NCI-H774 (cell line): Measurements from ENCODE around the gene ALDH3A2.

Experiments
- DNase-seq: peaks from one replicate; lab custom pipeline; 2025; lab: John Stamatoyannopoulos, UW

The ALDH3A2 gene

GRCh38 chr17:19714542-19715411 lies 66.2 kb downstream of the ALDH3A2 start:
- no peak for DNase-seq

- DNase-seq: no peak
Measured at GRCh38 chr17:19716108-19717030, 67.8 kb downstream of the ALDH3A2 start, which contains the start of gene SLC47A2. SLC47A2 (minus strand) TSS chr17:19716584; CDS start chr17:19716555, 29 bp downstream.

GRCh38 chr17:19717031-19717360 lies 68.4 kb downstream of the ALDH3A2 start:
- no peak for DNase-seq

- DNase-seq: no peak
Measured at GRCh38 chr17:19717411-19717908, 68.9 kb downstream of the ALDH3A2 start.

GRCh38 chr17:19718041-19718612 lies 69.6 kb downstream of the ALDH3A2 start:
- DNase-seq: no peak

- DNase-seq: no peak
Measured at GRCh38 chr17:19718613-19719354, 70.2 kb downstream of the ALDH3A2 start.

GRCh38 chr17:19719355-19720209 lies 71.0 kb downstream of the ALDH3A2 start:
- DNase-seq: no peak

GRCh38 chr17:19720210-19720475 lies 71.6 kb downstream of the ALDH3A2 start:
- no peak for DNase-seq

GRCh38 chr17:19720631-19721426 lies 72.3 kb downstream of the ALDH3A2 start:
- no peak for DNase-seq

GRCh38 chr17:19723964-19724363 lies 75.4 kb downstream of the ALDH3A2 start:
- DNase-seq: no peak

GRCh38 chr17:19724501-19725420 lies 76.2 kb downstream of the ALDH3A2 start:
- no peak for DNase-seq

GRCh38 chr17:19725486-19725885 lies 76.9 kb downstream of the ALDH3A2 start:
- DNase-seq: no peak

- DNase-seq: no peak
Measured at GRCh38 chr17:19726631-19727376, 78.3 kb downstream of the ALDH3A2 start.
